ENCODE results near the gene PKIB.

PKIB gene

DNA sequence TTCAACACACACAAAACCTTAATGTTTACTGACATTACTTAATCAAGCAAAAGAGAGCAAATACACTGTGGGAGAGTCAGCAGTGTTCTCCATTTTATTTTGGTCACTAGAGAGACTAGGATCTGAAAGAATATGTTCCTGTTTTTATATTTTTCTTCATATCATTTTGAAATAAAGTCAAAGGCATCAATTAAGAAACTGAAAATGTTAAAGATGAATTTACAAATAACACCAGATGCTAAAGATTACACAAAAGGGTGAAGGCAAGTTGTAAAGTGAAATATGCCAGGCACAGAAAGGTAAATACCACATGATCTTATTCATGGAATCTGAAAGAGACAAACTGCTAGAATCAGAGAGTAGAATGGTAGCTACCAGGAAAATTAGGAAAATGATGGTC lies 109.0 kb downstream of the PKIB start:
- no peak for TF ChIP-seq MYC (IDR thresholded peaks at IDR 0.05; ENCODE audit: low read depth, low read length)
- TF ChIP-seq POLR2A (IDR thresholded peaks at IDR 0.05; ENCODE audit: extremely low read depth, insufficient read length), result no peak
- TF ChIP-seq, protein P1, sequence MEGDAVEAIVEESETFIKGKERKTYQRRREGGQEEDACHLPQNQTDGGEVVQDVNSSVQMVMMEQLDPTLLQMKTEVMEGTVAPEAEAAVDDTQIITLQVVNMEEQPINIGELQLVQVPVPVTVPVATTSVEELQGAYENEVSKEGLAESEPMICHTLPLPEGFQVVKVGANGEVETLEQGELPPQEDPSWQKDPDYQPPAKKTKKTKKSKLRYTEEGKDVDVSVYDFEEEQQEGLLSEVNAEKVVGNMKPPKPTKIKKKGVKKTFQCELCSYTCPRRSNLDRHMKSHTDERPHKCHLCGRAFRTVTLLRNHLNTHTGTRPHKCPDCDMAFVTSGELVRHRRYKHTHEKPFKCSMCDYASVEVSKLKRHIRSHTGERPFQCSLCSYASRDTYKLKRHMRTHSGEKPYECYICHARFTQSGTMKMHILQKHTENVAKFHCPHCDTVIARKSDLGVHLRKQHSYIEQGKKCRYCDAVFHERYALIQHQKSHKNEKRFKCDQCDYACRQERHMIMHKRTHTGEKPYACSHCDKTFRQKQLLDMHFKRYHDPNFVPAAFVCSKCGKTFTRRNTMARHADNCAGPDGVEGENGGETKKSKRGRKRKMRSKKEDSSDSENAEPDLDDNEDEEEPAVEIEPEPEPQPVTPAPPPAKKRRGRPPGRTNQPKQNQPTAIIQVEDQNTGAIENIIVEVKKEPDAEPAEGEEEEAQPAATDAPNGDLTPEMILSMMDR (IDR thresholded peaks at IDR 0.05; ENCODE audit: low read depth, low read length), result no peak
- TF ChIP-seq, protein P2, sequence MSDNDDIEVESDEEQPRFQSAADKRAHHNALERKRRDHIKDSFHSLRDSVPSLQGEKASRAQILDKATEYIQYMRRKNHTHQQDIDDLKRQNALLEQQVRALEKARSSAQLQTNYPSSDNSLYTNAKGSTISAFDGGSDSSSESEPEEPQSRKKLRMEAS (IDR thresholded peaks at IDR 0.05; ENCODE audit: low read depth, low read length), result no peak
- DNase-seq (ENCODE audit: low read depth), result no peak
- H3K4me3 ChIP-seq (ENCODE audit: low read depth, low read length), result no peak overlapping the region

DNA sequence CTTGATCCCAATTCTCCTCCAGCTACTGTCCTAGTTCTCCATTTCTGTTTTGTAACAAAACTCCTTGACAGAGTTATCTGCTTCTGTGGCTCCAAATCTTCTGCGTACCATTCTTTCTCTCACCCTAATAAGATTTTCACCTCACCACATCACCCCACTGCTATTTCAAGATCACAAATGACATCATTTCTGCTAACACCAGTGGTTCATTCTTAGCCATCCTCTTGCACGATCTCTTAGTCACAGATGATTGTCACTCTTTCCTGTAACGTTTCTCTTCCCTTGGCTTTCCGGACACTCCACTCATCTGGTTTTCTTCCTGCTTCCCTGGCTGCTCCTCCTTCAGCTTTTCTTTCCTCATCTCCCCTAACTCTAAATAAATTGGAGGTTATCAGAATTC lies 112.5 kb downstream of the PKIB start:
- H3K4me3 ChIP-seq (ENCODE audit: low read depth, low read length), result no peak overlapping the region
- DNase-seq (ENCODE audit: low read depth), result no peak
- no peak for TF ChIP-seq MYC (IDR thresholded peaks at IDR 0.05; ENCODE audit: low read depth, low read length)
- TF ChIP-seq, protein P1 (IDR thresholded peaks at IDR 0.05; ENCODE audit: low read depth, low read length), result no peak
- TF ChIP-seq POLR2A (IDR thresholded peaks at IDR 0.05; ENCODE audit: extremely low read depth, insufficient read length), result no peak
- TF ChIP-seq, protein P2 (IDR thresholded peaks at IDR 0.05; ENCODE audit: low read depth, low read length), result no peak

DNA sequence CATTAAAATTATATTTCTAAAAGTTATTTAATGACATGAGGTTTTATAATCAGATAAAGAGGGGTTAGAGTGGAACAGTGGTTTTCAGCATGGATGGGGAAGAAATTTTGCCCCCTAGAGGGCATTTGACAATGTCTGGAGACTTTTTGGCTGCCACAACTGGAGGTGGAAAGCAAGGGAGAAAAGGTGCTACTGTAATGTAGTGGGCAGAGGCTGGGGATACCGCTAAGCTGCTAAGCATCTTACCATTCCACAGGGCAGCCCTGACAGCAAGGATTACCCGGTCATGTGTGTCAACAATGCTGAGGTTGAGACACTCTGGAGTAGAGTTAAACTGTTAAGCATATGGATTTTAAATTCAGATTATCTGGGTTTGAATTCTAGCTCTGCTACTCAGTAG lies 116.4 kb downstream of the PKIB start:
- DNase-seq (ENCODE audit: low read depth), result peak; percentile 23
- no peak overlapping the region for H3K4me3 ChIP-seq (ENCODE audit: low read depth, low read length)
- TF ChIP-seq MYC (IDR thresholded peaks at IDR 0.05; ENCODE audit: low read depth, low read length), result no peak
- TF ChIP-seq, protein P2 (IDR thresholded peaks at IDR 0.05; ENCODE audit: low read depth, low read length), result no peak
- TF ChIP-seq, protein P1 (IDR thresholded peaks at IDR 0.05; ENCODE audit: low read depth, low read length), result peak; percentile 59
- TF ChIP-seq POLR2A (IDR thresholded peaks at IDR 0.05; ENCODE audit: extremely low read depth, insufficient read length), result no peak

DNA sequence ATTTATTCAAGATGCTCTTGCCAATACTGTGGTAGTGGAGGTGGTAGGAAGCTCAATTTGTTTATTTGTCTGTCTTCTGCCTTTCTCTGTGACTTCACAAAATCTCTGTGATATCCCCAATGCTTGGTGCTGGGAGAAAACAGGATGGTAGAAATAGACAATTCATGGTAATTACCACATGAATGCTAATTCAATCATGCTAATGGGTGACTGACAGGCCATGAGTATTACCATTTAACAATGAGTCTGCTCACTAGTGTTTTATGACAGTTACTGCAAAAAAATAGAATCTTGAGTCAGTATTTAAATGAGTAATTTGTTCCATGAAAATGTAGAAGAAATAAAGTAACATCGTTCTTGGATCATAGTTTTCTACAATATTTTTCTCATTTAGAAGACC lies 117.0 kb downstream of the PKIB start:
- DNase-seq (ENCODE audit: low read depth), result no peak
- no peak for TF ChIP-seq MYC (IDR thresholded peaks at IDR 0.05; ENCODE audit: low read depth, low read length)
- TF ChIP-seq, protein P2 (IDR thresholded peaks at IDR 0.05; ENCODE audit: low read depth, low read length), result no peak
- TF ChIP-seq, protein P1 (IDR thresholded peaks at IDR 0.05; ENCODE audit: low read depth, low read length), result no peak
- no peak for TF ChIP-seq POLR2A (IDR thresholded peaks at IDR 0.05; ENCODE audit: extremely low read depth, insufficient read length)
- no peak overlapping the region for H3K4me3 ChIP-seq (ENCODE audit: low read depth, low read length)

DNA sequence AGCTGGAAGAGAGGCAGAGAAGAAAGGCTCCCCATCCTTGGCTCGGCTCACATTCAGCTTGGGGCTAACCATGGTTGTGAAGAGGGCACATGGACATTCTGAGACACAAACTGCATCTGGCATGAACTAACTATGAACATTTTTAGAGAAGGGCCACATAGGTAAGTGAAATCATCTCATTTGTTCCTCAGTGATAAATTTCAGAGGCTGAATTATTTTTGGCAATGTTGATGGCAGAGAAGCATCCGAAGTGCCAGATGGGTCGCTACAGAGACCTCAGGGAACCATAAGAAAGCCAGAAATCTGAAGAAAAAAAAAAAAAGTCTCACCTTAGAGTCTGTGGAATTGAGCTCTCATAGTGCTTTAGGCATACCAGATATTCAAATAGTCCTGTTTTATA lies 120.1 kb downstream of the PKIB start:
- TF ChIP-seq POLR2A (IDR thresholded peaks at IDR 0.05; ENCODE audit: extremely low read depth, insufficient read length) (no peak), MYC (IDR thresholded peaks at IDR 0.05; ENCODE audit: low read depth, low read length) (no peak)
- TF ChIP-seq, protein P2 (IDR thresholded peaks at IDR 0.05; ENCODE audit: low read depth, low read length), result no peak
- TF ChIP-seq, protein P1 (IDR thresholded peaks at IDR 0.05; ENCODE audit: low read depth, low read length), result no peak
- DNase-seq (ENCODE audit: low read depth), result no peak
- no peak overlapping the region for H3K4me3 ChIP-seq (ENCODE audit: low read depth, low read length)

Data from NB4 (cell line).